ENCODE results near the gene RAB37. TPM values are rescaled to one million over a fixed set of nuclear protein-coding genes. Genes with fewer than 3 reads are reported as not detected.

Gene RAB37
- total RNA-seq, 1 experiment from 2014 or later: 2.5 TPM

DNA sequence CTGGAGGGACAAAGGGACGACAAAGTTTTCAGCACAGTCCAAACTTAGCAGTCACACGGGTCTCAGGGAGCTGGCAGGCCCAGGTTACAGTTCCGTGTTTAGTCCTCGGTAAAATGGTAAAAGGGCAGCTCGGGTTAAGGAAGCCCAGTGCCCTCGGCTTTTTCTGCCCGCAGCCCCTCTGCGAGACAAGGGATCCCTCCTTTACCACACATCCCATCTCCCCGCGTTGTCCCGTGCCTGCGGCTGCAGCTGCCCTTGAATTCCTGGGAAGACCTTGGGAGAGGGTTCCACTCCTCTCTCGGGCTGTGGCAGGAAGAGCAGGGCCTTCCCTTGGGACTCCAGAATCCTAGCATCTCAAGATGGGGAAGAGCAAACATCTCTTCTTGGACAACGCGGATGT lies 7.2 kb upstream of the RAB37 start:
- H4K5ac ChIP-seq (ENCODE audit: insufficient read length, low read depth, low read length): no peak overlapping the region
- H3K23ac ChIP-seq (ENCODE audit: insufficient read length, low read depth, low read length): no peak overlapping the region
- TF ChIP-seq, protein P1, sequence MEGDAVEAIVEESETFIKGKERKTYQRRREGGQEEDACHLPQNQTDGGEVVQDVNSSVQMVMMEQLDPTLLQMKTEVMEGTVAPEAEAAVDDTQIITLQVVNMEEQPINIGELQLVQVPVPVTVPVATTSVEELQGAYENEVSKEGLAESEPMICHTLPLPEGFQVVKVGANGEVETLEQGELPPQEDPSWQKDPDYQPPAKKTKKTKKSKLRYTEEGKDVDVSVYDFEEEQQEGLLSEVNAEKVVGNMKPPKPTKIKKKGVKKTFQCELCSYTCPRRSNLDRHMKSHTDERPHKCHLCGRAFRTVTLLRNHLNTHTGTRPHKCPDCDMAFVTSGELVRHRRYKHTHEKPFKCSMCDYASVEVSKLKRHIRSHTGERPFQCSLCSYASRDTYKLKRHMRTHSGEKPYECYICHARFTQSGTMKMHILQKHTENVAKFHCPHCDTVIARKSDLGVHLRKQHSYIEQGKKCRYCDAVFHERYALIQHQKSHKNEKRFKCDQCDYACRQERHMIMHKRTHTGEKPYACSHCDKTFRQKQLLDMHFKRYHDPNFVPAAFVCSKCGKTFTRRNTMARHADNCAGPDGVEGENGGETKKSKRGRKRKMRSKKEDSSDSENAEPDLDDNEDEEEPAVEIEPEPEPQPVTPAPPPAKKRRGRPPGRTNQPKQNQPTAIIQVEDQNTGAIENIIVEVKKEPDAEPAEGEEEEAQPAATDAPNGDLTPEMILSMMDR (conservative IDR thresholded peaks at IDR 0.05): no peak
- H3K4me1 Mint-ChIP-seq: peaks cover 0 to 3% of the 10 kb centered on the region in 2 experiments; a peak in 1 of 4 replicates
- H3K9me3 Mint-ChIP-seq: no peaks in the 10 kb centered on the region
- H3K27ac Mint-ChIP-seq: no peak overlapping the region
- no peak overlapping the region for H4K91ac ChIP-seq (ENCODE audit: insufficient read length, low read depth, low read length)
- H3K79me2 ChIP-seq (ENCODE audit: insufficient read depth, low read length): no peaks in the 10 kb centered on the region
- no peaks in the 10 kb centered on the region for H4K20me1 ChIP-seq (ENCODE audit: control insufficient read depth, insufficient read depth, insufficient read length)
- no peak overlapping the region for H2BK15ac ChIP-seq (ENCODE audit: low read depth, low read length)
- H2BK5ac ChIP-seq (ENCODE audit: insufficient read length, low read length): no peak overlapping the region
- H2BK20ac ChIP-seq (ENCODE audit: low read depth, low read length, poor library complexity, severe bottlenecking): no peak overlapping the region
- H3K4me2 ChIP-seq (ENCODE audit: insufficient read depth, insufficient read length, low read length): no peak overlapping the region
- no peak overlapping the region for H2AFZ ChIP-seq (ENCODE audit: low read length)
- no peak overlapping the region for H3K27ac ChIP-seq (ENCODE audit: insufficient read length, low read depth, low read length)
- H3K18ac ChIP-seq (ENCODE audit: insufficient read length, low read depth, low read length): no peak overlapping the region
- no peak overlapping the region for H3K56ac ChIP-seq (ENCODE audit: insufficient read length, low read depth, low read length)
- no peaks in the 10 kb centered on the region for H3K23me2 ChIP-seq (ENCODE audit: insufficient read length, low read depth, low read length, poor library complexity, severe bottlenecking)
- H3T11ph ChIP-seq (ENCODE audit: low read length): no peak overlapping the region
- H3K4ac ChIP-seq (ENCODE audit: low read depth, low read length): no peak overlapping the region
- H3K27me3 Mint-ChIP-seq (ENCODE audit: low read depth): peaks cover 12% of the 10 kb centered on the region
- H3K36me3 Mint-ChIP-seq (ENCODE audit: insufficient read depth in 1 of 3, low read depth in 3 of 3): no peaks in the 10 kb centered on the region
- H3K9ac ChIP-seq (ENCODE audit: extremely low read depth, insufficient read length, low read length): no peak overlapping the region
- no peak overlapping the region for H2BK120ac ChIP-seq (ENCODE audit: low read depth, low read length, poor library complexity, severe bottlenecking)
- H2AK5ac ChIP-seq (ENCODE audit: insufficient read length, low read length): no peak overlapping the region
- H3K79me1 ChIP-seq (ENCODE audit: insufficient read depth, low read depth, low read length, poor library complexity, severe bottlenecking): no peaks in the 10 kb centered on the region
- H3K14ac ChIP-seq (ENCODE audit: insufficient read depth, low read length): no peak overlapping the region
- no peak overlapping the region for H3K4me3 Mint-ChIP-seq
- H2BK12ac ChIP-seq (ENCODE audit: insufficient read length, low read depth, low read length): no peak overlapping the region
- WGBS (ENCODE audit: extremely low coverage, insufficient read length, low lambda C conversion rate): no CpG with 5 or more reads among the region's 15 CpGs
- H3K9me3 ChIP-seq (ENCODE audit: control insufficient read depth, low read depth, low read length): no peaks in the 10 kb centered on the region
- H4K8ac ChIP-seq (replicated peaks; ENCODE audit: insufficient read length, low read depth, low read length): no peak overlapping the region
- H3K4me1 ChIP-seq (ENCODE audit: insufficient read depth, low read length): no peaks in the 10 kb centered on the region
- no peaks in the 10 kb centered on the region; the same call in 1 of the 2 replicates for H3K27me3 ChIP-seq (ENCODE audit: insufficient read depth, low read length)
- no peak for DNase-seq

All from H9 (cell line).